Tibial artery (tissue), 4 donors: ENCODE measurements around the gene WBP1L.

Source experiments
- DNase-seq, 2 donors: peaks; one replicate each; pipeline ENCODE4 v3.0.0-alpha.2; 2019
- H3K27ac ChIP-seq, 2 donors: fragments of 200-600 bp; sonication (generic) in 1 of 2; 1 replicate in 1 of 2; 2 replicates in 1 of 2; pipeline ENCODE4 v1.5.1; 2018 to 2019; ENCODE audit warnings: mild to moderate bottlenecking in 1 of 2
- H3K27me3 ChIP-seq, 2 donors: fragments of 200-600 bp; sonication (generic) in 1 of 2; one replicate each; pipeline versions ENCODE4 v1.5.1 to v1.6.0; 2016 to 2019
- H3K36me3 ChIP-seq, 3 donors: fragments of 200-600 bp; sonication (generic) in 2 of 3; one replicate each; pipeline ENCODE4 v1.5.1; 2016 to 2019; ENCODE audit warnings: mild to moderate bottlenecking in 2 of 3
- H3K4me1 ChIP-seq, 4 donors: fragments of 200-600 bp; sonication (generic) in 2 of 4; 1 replicate in 3 of 4; 2 replicates in 1 of 4; pipeline ENCODE4 v1.5.1; 2016 to 2019
- H3K4me3 ChIP-seq, 2 donors: fragments of 200-600 bp; sonication (generic) in 1 of 2; 1 replicate in 1 of 2; 2 replicates in 1 of 2; pipeline ENCODE4 v1.5.1; 2018 to 2019; ENCODE audit warnings: mild to moderate bottlenecking in 2 of 2
- H3K9me3 ChIP-seq, 3 donors: fragments of 200-600 bp; sonication (generic) in 1 of 3; one replicate each; pipeline ENCODE4 v1.5.1; 2016 to 2019
- intact Hi-C: fragments of 100-400 bp; cut with DNase I; formaldehyde crosslinking; loops from one replicate; pipeline ENCODE4 v1.15.0; 2023; ENCODE audit warnings: low total_unique reads
- TF ChIP-seq, protein P1 (sequence below), 2 experiments: fragments of 200-600 bp in 1 of 2; fragments of 450-650 bp in 1 of 2; IDR thresholded peaks; one replicate each; pipeline ENCODE4 v1.5.1; 2017 to 2019; ENCODE audit warnings: antibody characterized with exemption in 2 of 2, mild to moderate bottlenecking in 1 of 2, moderate library complexity in 1 of 2

WBP1L gene

DNA sequence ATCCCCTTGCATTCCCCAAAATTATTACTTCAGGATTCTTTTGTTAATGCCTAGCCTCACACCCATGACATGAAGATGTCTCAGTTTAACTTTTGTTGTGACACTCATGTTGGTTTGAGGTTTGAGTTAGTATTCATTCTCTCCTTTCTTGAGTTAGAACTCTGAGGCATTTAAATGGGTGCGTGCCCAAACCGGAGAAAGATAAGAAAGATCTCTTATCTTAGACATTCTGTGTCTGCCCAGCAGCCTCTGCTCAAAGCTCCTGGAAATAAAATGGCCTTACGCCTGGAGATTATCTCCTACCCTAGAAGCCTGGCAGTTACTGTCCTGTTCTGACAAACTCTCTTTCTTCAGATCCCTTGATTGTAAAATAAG is 26.3 kb downstream of the WBP1L start:
- DNase-seq: no peak
- intact Hi-C loops: no loop called here
- no peaks in the 10 kb centered on the region for H3K27me3 ChIP-seq
- TF ChIP-seq, protein P1, sequence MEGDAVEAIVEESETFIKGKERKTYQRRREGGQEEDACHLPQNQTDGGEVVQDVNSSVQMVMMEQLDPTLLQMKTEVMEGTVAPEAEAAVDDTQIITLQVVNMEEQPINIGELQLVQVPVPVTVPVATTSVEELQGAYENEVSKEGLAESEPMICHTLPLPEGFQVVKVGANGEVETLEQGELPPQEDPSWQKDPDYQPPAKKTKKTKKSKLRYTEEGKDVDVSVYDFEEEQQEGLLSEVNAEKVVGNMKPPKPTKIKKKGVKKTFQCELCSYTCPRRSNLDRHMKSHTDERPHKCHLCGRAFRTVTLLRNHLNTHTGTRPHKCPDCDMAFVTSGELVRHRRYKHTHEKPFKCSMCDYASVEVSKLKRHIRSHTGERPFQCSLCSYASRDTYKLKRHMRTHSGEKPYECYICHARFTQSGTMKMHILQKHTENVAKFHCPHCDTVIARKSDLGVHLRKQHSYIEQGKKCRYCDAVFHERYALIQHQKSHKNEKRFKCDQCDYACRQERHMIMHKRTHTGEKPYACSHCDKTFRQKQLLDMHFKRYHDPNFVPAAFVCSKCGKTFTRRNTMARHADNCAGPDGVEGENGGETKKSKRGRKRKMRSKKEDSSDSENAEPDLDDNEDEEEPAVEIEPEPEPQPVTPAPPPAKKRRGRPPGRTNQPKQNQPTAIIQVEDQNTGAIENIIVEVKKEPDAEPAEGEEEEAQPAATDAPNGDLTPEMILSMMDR (IDR thresholded peaks at IDR 0.05): no peak
- H3K4me1 ChIP-seq: peaks cover 5 to 92% (median 57%) of the 10 kb centered on the region in 4 donors
- peak overlapping the region; percentile 20 to 44 for H3K27ac ChIP-seq
- no peaks in the 10 kb centered on the region for H3K36me3 ChIP-seq
- no peak overlapping the region for H3K4me3 ChIP-seq
- H3K9me3 ChIP-seq: no peaks in the 10 kb centered on the region

DNA sequence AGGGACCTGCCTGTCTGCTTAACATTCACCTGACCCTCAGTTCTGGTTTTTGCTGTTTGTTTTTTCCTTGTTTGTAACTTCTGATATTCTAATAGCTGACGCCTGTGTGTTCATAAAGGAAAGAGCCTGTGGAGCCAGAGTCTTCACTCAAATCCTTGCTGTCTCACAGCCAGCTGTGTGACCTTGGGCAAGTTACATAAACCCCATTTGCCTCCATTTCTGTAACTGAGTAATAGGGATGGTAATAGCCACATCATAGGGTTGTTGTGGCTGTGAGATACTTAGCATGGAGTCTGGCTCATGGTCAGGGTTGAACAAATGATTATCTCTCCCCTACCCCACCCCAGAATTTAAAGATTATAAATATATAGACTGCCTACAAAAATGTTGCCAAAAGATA is 27.0 kb downstream of the WBP1L start:
- intact Hi-C loops: no loop called here
- Histone ChIP-seq H3K9me3 (no peaks in the 10 kb centered on the region), H3K4me1 (peaks cover 5 to 91% (median 57%) of the 10 kb centered on the region in 4 donors)

DNA sequence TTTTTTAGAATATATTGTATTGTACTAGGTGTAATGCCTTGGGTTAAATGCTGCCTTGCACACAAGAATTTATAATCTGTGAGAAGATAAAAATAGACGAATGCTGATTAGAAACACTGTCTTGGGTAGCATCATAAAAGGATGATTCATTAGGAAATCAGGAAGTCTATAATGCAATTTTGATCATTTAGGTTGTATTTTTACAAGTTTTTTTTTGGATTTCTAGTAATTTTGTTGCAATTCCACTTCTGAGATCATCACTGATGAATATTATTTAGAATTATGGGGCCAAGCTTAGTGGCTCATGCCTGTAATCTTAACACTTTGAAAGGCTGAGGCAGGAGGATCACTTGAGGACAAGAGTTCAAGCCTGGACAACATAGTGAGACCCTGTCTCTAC is 29.6 kb downstream of the WBP1L start:
- Histone ChIP-seq H3K27ac (peak overlapping the region; percentile 83 to 95), H3K9me3 (no peaks in the 10 kb centered on the region), H3K27me3 (no peaks in the 10 kb centered on the region), H3K4me1 (peaks cover 5 to 94% (median 67%) of the 10 kb centered on the region in 4 donors), H3K36me3 (no peaks in the 10 kb centered on the region), H3K4me3 (no peak overlapping the region)
- TF ChIP-seq, protein P1 (IDR thresholded peaks at IDR 0.05): no peak
- intact Hi-C loops: no loop called here
- DNase-seq: no peak

More for the DNA sequence above, 27.0 kb downstream of the WBP1L start:
- no peak for DNase-seq
- TF ChIP-seq, protein P1 (IDR thresholded peaks at IDR 0.05): no peak
- Histone ChIP-seq H3K36me3 (no peaks in the 10 kb centered on the region), H3K4me3 (no peak overlapping the region), H3K27ac (peak overlapping the region; percentile 20 to 44), H3K27me3 (no peaks in the 10 kb centered on the region)

DNA sequence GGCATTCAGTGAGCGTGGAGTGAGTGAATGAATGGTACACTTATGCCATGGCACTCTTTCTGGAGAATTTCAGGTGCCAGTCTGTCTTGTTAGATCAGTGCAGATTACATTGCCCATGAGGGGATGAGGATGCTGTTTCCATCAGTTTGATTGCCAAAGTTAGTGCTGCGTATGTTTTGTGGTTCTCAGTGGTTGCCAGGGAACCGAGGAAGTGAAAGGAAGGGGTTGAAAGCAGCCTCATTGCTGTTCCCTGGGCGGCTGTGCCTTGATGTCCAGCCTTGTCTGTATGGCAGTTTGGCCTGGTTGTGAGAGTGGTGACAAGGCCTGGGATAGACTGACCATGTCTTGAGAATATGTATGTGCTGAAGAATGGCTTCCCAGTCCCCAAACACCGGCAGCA is 30.2 kb downstream of the WBP1L start:
- peak overlapping the region; percentile 83 to 95 for H3K27ac ChIP-seq

DNA sequence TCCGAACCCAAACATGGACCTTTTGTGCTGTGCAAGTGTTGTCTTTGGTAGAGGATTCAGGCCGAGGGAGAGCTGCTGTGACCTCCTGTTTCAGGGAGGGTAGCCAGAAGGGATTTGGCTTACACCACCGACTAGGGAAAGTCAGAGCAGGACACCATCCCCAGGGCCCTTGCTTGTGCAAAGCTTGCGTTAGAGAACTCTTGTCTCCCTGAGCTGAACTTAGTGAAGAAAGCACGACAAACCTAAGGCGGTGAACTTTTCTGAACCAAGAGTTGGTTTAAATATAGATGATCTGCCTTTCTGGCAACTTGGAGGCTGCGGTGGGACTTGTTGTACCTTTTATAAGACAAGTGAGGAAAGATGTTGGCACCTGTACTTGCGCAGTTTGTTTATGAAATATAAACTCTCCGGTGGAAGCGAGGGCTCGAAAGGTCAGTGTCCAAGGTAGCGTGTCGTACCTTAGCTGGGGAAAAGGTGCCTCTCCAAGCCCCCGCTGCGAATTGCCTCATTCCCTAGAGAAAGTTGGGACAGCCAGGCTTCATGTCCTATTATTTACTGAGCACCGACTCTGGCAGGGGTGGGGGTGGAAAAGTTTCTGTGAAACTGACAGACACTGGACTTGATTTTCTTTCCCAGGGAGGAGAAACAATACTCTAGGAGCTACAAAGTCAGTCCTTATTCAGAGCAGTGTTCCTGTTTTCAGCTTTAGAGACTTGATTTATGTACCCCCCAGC is 31.6 kb downstream of the WBP1L start:
- TF ChIP-seq, protein P1 (IDR thresholded peaks at IDR 0.05): no peak
- H3K4me3 ChIP-seq: peak overlapping the region; percentile 49 to 59
- no peaks in the 10 kb centered on the region for H3K27me3 ChIP-seq
- H3K36me3 ChIP-seq: no peaks in the 10 kb centered on the region
- H3K27ac ChIP-seq: peak overlapping the region; percentile 83 to 95
- no peaks in the 10 kb centered on the region for H3K9me3 ChIP-seq
- DNase-seq: peak; percentile 92 to 98
- H3K4me1 ChIP-seq: peaks cover 5 to 98% (median 78%) of the 10 kb centered on the region in 4 donors
- intact Hi-C loops: loop anchor here (2.0 to 5.0 kb wide), 2 partner anchors 33 to 39 kb away; partner anchors contain the start of gene WBP1L

More for the DNA sequence above, 30.2 kb downstream of the WBP1L start:
- H3K4me1 ChIP-seq: peaks cover 5 to 98% (median 72%) of the 10 kb centered on the region in 4 donors
- intact Hi-C loops: loop anchor here (2.0 kb wide), 1 partner anchor 41 kb away; no protein-coding TSS in a partner anchor
- no peaks in the 10 kb centered on the region for H3K36me3 ChIP-seq
- H3K27me3 ChIP-seq: no peaks in the 10 kb centered on the region
- H3K9me3 ChIP-seq: no peaks in the 10 kb centered on the region
- TF ChIP-seq, protein P1 (IDR thresholded peaks at IDR 0.05): no peak
- no peak overlapping the region for H3K4me3 ChIP-seq
- DNase-seq: peak; percentile 57 to 77
